SU-DHL-6 (cell line): ENCODE data around the gene CNOT4.

Experiments used
- H2AFZ ChIP-seq: fragments of 200-600 bp; sonication (generic); 2 replicates; pipeline ENCODE4 v1.6.1; 2014; ENCODE audit warnings: low read depth, mild to moderate bottlenecking, moderate library complexity, mixed read lengths, antibody characterized with exemption, low read length; ENCODE audit not compliant: severe bottlenecking
- H3F3A ChIP-seq: fragments of 200-600 bp; shearing (Covaris generic); 2 replicates; pipeline ENCODE4 v1.6.0; 2016; ENCODE audit warnings: antibody characterized with exemption, mild to moderate bottlenecking; ENCODE audit not compliant: insufficient read depth
- H3K27ac ChIP-seq: fragments of 200-600 bp; sonication (generic); 2 replicates; pipeline ENCODE4 v1.5.1; 2016; ENCODE audit warnings: low read depth, mild to moderate bottlenecking, low read length, moderate library complexity, mixed read lengths
- H3K27me3 ChIP-seq: fragments of 200-600 bp; sonication (generic), shearing (Covaris generic); 2 replicates; pipeline ENCODE4 v1.6.0; 2014; ENCODE audit warnings: mild to moderate bottlenecking, low read length
- H3K36me3 ChIP-seq: fragments of 200-600 bp; sonication (generic); 2 replicates; pipeline ENCODE4 v1.6.1; 2014; ENCODE audit warnings: mild to moderate bottlenecking, low read length, mixed read lengths
- H3K4me2 ChIP-seq: fragments of 300-600, 200-600 bp; shearing (Covaris generic), sonication (generic); 2 replicates; pipeline ENCODE4 v1.6.0; 2014; ENCODE audit warnings: low read length, low read depth, mild to moderate bottlenecking; ENCODE audit not compliant: poor library complexity, severe bottlenecking
- H3K4me3 ChIP-seq: fragments of 200-600 bp; sonication (generic); 2 replicates; pipeline ENCODE4 v1.5.1; 2014; ENCODE audit warnings: antibody characterized with exemption, low read length, mild to moderate bottlenecking, mixed read lengths; ENCODE audit not compliant: insufficient read depth, poor library complexity, severe bottlenecking
- H3K79me2 ChIP-seq: fragments of 200-600 bp; sonication (generic); 2 replicates; pipeline ENCODE4 v1.6.1; 2014; ENCODE audit warnings: mild to moderate bottlenecking, low read length, moderate library complexity; ENCODE audit not compliant: insufficient read depth
- H3K9ac ChIP-seq: fragments of 200-600 bp; sonication (generic); 2 replicates; pipeline ENCODE4 v1.7.0; 2014; ENCODE audit warnings: mild to moderate bottlenecking, low read length
- H3K9me2 ChIP-seq: fragments of 200-600 bp; sonication (generic); replicated peaks from 2 replicates; pipeline ENCODE4 v1.6.1; 2014; ENCODE audit warnings: low read length; ENCODE audit not compliant: insufficient read depth
- H3K9me3 ChIP-seq: fragments of 200-600 bp; sonication (generic); 2 replicates; pipeline ENCODE4 v1.6.1; 2014; ENCODE audit warnings: low read length, mixed read lengths; ENCODE audit not compliant: insufficient read depth
- H4K20me1 ChIP-seq: fragments of 200-600 bp; sonication (generic); 2 replicates; pipeline ENCODE4 v1.6.1; 2014; ENCODE audit warnings: low read depth, mild to moderate bottlenecking, antibody characterized with exemption, low read length, moderate library complexity, mixed read lengths
- CTCF ChIP-seq: fragments of 200-600 bp; sonication (generic); IDR thresholded peaks from one replicate; pipeline ENCODE4 v1.5.1; 2017; ENCODE audit warnings: antibody characterized with exemption, mild to moderate bottlenecking, low read length, moderate library complexity; ENCODE audit not compliant: insufficient read depth, poor library complexity, severe bottlenecking
- EZH2phosphoT487 ChIP-seq: fragments of 200-600 bp; sonication (generic), shearing (Covaris generic); conservative IDR thresholded peaks from 2 replicates; pipeline ENCODE4 v1.6.1; 2018; ENCODE audit warnings: mild to moderate bottlenecking, antibody characterized with exemption, low read length, moderate library complexity, mixed read lengths

Gene CNOT4

DNA sequence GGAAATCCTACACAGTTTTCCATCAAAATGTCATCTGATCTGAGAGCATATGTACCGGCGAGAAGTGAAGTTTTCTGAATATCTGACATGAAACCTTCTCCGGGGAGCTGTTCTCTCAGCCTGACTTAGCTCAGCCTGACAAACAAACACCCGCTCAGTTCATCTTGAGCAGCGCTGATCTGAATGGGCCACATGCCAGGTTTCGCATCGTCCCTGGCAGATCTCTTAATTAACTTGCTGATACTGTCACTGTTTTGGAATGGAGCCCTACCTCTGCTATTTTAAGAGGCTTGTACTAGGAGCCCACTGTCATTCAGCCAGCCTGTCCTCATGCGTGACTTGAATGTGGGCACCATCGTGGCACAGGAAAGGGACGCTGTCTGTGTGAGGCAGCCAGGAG is 167.0 kb downstream of the CNOT4 start:
- Histone ChIP-seq H3K9me2 (no peaks in the 10 kb centered on the region), H3K79me2 (no peaks in the 10 kb centered on the region), H3K9ac (no peak overlapping the region), H3F3A (no peaks in the 10 kb centered on the region), H4K20me1 (no peaks in the 10 kb centered on the region), H3K4me2 (no peak overlapping the region), H3K27ac (no peak overlapping the region), H3K9me3 (no peaks in the 10 kb centered on the region), H3K4me3 (no peak overlapping the region), H3K27me3 (no peaks in the 10 kb centered on the region), H3K36me3 (no peaks in the 10 kb centered on the region), H2AFZ (no peak overlapping the region)
- no peak for TF ChIP-seq EZH2phosphoT487
- no peak for TF ChIP-seq CTCF

DNA sequence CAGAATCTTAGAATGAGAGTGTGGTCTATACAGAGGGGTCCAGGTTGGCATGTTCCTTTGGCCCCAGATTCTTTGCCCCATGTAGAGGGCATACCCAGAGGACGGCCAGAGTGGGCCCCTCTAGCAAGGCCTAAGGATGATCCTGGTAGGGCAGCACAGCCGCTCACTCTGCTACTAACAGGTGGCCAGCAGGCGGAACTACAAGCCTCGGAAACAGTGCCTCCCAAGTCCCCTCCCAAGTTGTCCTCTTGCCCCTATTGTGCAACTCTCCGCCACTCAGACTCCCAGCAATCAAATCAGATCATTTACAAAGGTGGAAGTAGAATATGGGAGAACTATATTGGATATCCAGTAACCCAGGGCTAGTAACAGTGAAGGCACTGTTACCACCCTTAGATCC is 168.9 kb downstream of the CNOT4 start:
- Histone ChIP-seq H4K20me1 (no peaks in the 10 kb centered on the region), H3F3A (no peaks in the 10 kb centered on the region), H3K79me2 (no peaks in the 10 kb centered on the region), H3K9me2 (no peaks in the 10 kb centered on the region), H3K9me3 (no peaks in the 10 kb centered on the region), H3K27me3 (no peaks in the 10 kb centered on the region), H3K4me2 (no peak overlapping the region), H3K36me3 (no peaks in the 10 kb centered on the region), H3K9ac (no peak overlapping the region), H2AFZ (no peak overlapping the region), H3K27ac (no peak overlapping the region), H3K4me3 (no peak overlapping the region)
- TF ChIP-seq EZH2phosphoT487, result no peak
- TF ChIP-seq CTCF, result no peak

DNA sequence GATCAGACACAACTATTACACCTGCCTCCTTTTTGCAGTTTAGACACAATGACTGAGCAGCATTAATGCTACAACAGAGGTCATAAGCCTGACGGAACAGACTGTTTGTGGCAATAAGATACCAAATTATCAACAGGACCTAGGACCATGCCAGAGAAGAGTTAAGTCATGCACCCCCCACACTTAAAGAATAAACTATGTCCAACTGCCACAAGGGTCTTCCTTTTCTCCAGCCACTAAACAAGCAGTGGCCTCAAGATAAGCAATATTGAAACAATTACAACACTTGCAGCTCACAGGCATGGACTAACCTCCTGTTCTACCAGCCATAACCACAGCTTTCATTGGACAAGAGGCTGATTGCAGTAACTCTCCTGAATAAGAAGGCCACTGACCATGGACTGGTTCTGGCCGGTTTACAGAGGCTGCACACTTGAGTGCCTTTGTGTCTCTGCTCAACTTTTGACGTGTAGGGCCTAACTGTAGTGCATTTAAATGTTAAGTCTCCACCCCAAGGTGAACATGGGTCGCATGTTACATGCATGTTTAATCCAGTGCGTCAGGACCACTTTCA is 171.8 kb downstream of the CNOT4 start:
- TF ChIP-seq CTCF (no peak), EZH2phosphoT487 (no peak)
- no peak overlapping the region for H3K4me3 ChIP-seq
- no peak overlapping the region for H3K4me2 ChIP-seq
- H3K27me3 ChIP-seq, result no peaks in the 10 kb centered on the region
- no peaks in the 10 kb centered on the region for H3K36me3 ChIP-seq
- no peak overlapping the region for H3K27ac ChIP-seq
- no peaks in the 10 kb centered on the region for H3K79me2 ChIP-seq
- H2AFZ ChIP-seq, result no peak overlapping the region
- H3K9ac ChIP-seq, result no peak overlapping the region
- H3F3A ChIP-seq, result no peaks in the 10 kb centered on the region
- no peaks in the 10 kb centered on the region for H3K9me2 ChIP-seq
- no peaks in the 10 kb centered on the region for H4K20me1 ChIP-seq
- no peaks in the 10 kb centered on the region for H3K9me3 ChIP-seq
